Measurements from ENCODE around the gene ATP2B1.
A peak's percentile ranks its signal among the peaks of the same experiment; 100 is the strongest.

Gene ATP2B1

GRCh38 chr12:89709157-89709994 is 738 bp upstream of the ATP2B1 start:
- in situ Hi-C loops (cut with MboI; ENCODE audit: low pct_unique_long_range_greater_than_20kb, low sequenced_read_pairs, unreplicated experiment), result no loop called here

GRCh38 chr12:89707703-89708564 is 704 bp downstream of the ATP2B1 start:
- DNase-seq (ENCODE audit: low spot score), result peak; percentile 42
- TF ChIP-seq CTCF (IDR thresholded peaks at IDR 0.05; ENCODE audit: extremely low read depth, insufficient read depth, missing control alignments), result no peak
- in situ Hi-C loops (cut with MboI; ENCODE audit: low pct_unique_long_range_greater_than_20kb, low sequenced_read_pairs, unreplicated experiment), result no loop called here

More at GRCh38 chr12:89709157-89709994, 738 bp upstream of the ATP2B1 start:
- DNase-seq (ENCODE audit: low spot score), result peak; percentile 97
- TF ChIP-seq CTCF (IDR thresholded peaks at IDR 0.05; ENCODE audit: extremely low read depth, insufficient read depth, missing control alignments), result peak; percentile 18

- in situ Hi-C loops (cut with MboI; ENCODE audit: low pct_unique_long_range_greater_than_20kb, low sequenced_read_pairs, unreplicated experiment), result no loop called here
- peak; percentile 1 for TF ChIP-seq CTCF (IDR thresholded peaks at IDR 0.05; ENCODE audit: extremely low read depth, insufficient read depth, missing control alignments)
- no peak for DNase-seq (ENCODE audit: low spot score)
Observed at GRCh38 chr12:89706986-89707702, 1.5 kb downstream of the ATP2B1 start.

GRCh38 chr12:89706551-89706950 is 2.1 kb downstream of the ATP2B1 start:
- peak; percentile 12 for TF ChIP-seq CTCF (IDR thresholded peaks at IDR 0.05; ENCODE audit: extremely low read depth, insufficient read depth, missing control alignments)
- no peak for DNase-seq (ENCODE audit: low spot score)
- in situ Hi-C loops (cut with MboI; ENCODE audit: low pct_unique_long_range_greater_than_20kb, low sequenced_read_pairs, unreplicated experiment), result no loop called here

DNA sequence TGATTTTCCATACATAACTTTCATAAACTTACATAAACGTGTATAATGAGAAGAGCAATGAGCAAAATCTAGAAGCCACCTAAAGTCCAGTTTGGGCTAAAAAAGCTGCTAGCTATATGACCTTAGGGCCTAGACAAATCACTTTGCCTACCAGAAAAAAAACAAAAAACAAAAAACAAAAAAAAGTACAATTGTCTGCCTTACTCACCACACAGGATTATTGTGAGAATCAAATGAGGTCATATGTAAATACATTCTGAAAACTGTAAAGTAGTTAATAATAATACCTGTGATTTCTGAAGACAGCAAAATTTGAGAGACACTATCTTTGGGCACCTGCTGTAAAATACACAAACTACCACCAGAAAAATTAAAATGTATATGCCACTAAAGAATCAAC is 4.2 kb downstream of the ATP2B1 start:
- in situ Hi-C loops (cut with MboI; ENCODE audit: low pct_unique_long_range_greater_than_20kb, low sequenced_read_pairs, unreplicated experiment), result no loop called here
- no peak for DNase-seq (ENCODE audit: low spot score)

More for the DNA sequence above, 4.2 kb downstream of the ATP2B1 start:
- TF ChIP-seq CTCF (IDR thresholded peaks at IDR 0.05; ENCODE audit: extremely low read depth, insufficient read depth, missing control alignments), result no peak
